22Rv1 (cell line): ENCODE data around the gene ARID1B.

Source experiments
- H3K27ac ChIP-seq: fragments of 450-650 bp; 2 replicates; pipeline ENCODE4 v1.5.1; 2017
- CTCF ChIP-seq: fragments of 450-650 bp; IDR thresholded peaks from 2 replicates; pipeline ENCODE4 v1.5.1; 2017; ENCODE audit warnings: mild to moderate bottlenecking
- ZFX ChIP-seq: fragments of 450-650 bp; IDR thresholded peaks from 2 replicates; pipeline ENCODE4 v1.6.1; 2017; ENCODE audit warnings: antibody characterized with exemption, borderline replicate concordance

The ARID1B gene

DNA sequence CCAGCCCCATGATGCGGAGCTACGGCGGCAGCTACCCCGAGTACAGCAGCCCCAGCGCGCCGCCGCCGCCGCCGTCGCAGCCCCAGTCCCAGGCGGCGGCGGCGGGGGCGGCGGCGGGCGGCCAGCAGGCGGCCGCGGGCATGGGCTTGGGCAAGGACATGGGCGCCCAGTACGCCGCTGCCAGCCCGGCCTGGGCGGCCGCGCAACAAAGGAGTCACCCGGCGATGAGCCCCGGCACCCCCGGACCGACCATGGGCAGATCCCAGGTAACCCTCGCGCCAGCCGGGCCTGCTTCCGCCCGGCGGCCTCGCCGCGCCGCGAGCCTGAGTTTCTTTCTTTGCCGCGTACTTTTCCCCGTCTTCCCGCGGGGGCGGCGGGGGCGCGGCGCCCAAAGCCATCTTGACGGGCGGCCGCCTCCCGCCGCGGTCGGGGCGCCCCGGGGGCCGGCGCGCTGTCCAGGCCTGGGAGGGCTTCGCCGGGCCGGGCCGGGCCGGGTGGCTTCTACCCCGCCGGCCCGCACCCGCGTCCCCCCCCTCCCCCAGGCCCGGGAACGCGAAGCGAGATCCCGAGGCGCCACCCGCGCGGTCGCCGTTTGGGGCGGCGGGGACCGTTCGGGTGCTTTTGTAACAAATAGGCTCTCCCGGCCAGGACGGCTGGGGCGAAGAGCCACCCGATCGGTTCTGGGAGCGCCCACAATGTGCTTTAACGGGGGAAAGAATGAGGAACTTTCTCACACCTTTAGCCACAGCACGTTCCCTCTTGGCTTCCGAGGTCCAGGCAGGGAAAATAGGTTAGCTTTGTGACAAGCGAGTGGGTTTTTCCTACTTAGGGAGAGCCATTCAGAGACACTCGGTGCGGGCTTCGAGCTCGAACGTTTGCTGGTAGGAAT, 2.3 kb downstream of the ARID1B start:
- peak overlapping the region; percentile 98 for H3K27ac ChIP-seq
- TF ChIP-seq CTCF (peak; percentile 36), ZFX (no peak)

GRCh38 chr6:156780102-156780641, 3.0 kb downstream of the ARID1B start:
- no peak for TF ChIP-seq ZFX
- no peak for TF ChIP-seq CTCF
- peak overlapping the region; percentile 98 for H3K27ac ChIP-seq

- no peak for TF ChIP-seq CTCF
- no peak for TF ChIP-seq ZFX
- H3K27ac ChIP-seq, result no peak overlapping the region
Measured at GRCh38 chr6:156780962-156781853, 4.0 kb downstream of the ARID1B start.

- TF ChIP-seq CTCF (no peak), ZFX (no peak)
- H3K27ac ChIP-seq, result no peak overlapping the region
Measured at GRCh38 chr6:156781861-156782631, 4.9 kb downstream of the ARID1B start.

DNA sequence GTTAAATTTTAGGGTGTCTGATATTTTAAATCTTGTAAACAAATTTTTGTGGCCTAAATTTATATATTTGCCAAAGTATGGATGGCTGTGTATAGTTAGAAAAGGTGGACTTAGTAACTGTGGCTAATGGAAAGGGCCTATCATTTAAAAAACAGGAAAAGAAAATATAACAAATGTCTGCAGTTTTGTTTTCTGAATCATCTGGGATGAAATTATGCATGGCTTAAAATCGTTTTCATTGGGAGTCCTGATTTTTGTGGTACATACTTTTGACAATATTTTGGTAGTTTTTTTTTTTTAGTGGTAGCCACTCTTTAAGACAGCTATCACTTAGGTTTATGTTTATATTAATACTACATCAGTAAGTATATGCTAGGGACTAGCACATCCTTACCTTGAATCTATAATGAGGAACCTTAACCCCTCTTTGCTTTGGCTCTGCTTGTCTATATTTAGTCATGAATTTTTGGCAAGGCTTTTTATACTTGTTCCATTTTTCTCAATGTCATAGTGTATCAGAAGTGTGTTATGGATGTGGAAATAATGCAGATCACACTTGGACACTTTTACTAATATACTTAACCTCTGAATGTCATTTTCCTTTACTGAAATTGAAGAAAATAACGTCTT, 5.6 kb downstream of the ARID1B start:
- TF ChIP-seq ZFX (no peak), CTCF (no peak)
- no peak overlapping the region for H3K27ac ChIP-seq

GRCh38 chr6:156783958-156784357, 6.8 kb downstream of the ARID1B start:
- TF ChIP-seq CTCF, result no peak
- no peak for TF ChIP-seq ZFX
- H3K27ac ChIP-seq, result no peak overlapping the region
